B cell (primary cell): Measurements from ENCODE around the gene GBE1. TPM values are rescaled to one million over a fixed set of nuclear protein-coding genes. Genes with fewer than 3 reads are reported as not detected.

Experiments used
- ATAC-seq: fragments of 200-7000 bp; cut with Tn5 transposase; one replicate; pipeline ENCODE4 v1.10.0; 2021; ENCODE audit warnings: low read depth, mild to moderate bottlenecking, moderate number of reproducible peaks, moderate library complexity
- CTCF ChIA-PET: fragments of 350-600 bp; sonication (Branson Sonifier 250); formaldehyde crosslinking; loops from one replicate; lab custom pipeline; 2021; ENCODE audit warnings: antibody characterized with exemption, inconsistent platforms; lab: Charles Lee
- POLR2A ChIA-PET: fragments of 350-600 bp; sonication (Branson Sonifier 250); formaldehyde crosslinking; loops from one replicate; lab custom pipeline; 2021; ENCODE audit warnings: antibody characterized with exemption; lab: Charles Lee
- DNase-seq: peaks from one replicate; pipeline ENCODE4 v3.0.0; 2013
- H2AFZ ChIP-seq: 2 replicates; pipeline ENCODE4 v1.6.1; 2012; ENCODE audit warnings: mild to moderate bottlenecking, low read depth, low read length; ENCODE audit not compliant: insufficient read depth, poor library complexity, severe bottlenecking
- H3K27ac ChIP-seq, 2 donors: 1 replicate in 1 of 2; 2 replicates in 1 of 2; pipeline ENCODE4 v1.5.1; 2012 to 2013; ENCODE audit warnings: low read length in 2 of 2, mild to moderate bottlenecking in 2 of 2, moderate library complexity in 1 of 2
- H3K27me3 ChIP-seq, 4 experiments: fragments of 200-600 bp in 1 of 4; sonication (generic) in 1 of 4; replicated peaks in 1 of 4; 1 replicate in 2 of 4; 2 replicates in 2 of 4; pipeline versions ENCODE4 v1.6.1 to v1.7.0; 2013 to 2016; ENCODE audit warnings: low read length in 3 of 4, mild to moderate bottlenecking in 2 of 4, mixed read lengths in 1 of 4, moderate library complexity in 1 of 4; ENCODE audit not compliant: insufficient read depth in 4 of 4, control insufficient read depth in 3 of 4; ENCODE audit errors: control extremely low read depth in 1 of 4
- H3K36me3 ChIP-seq, 2 experiments: replicated peaks in 1 of 2; 1 replicate in 1 of 2; 2 replicates in 1 of 2; pipeline versions ENCODE4 v1.6.1 to v1.7.1; 2013; ENCODE audit warnings: low read length in 1 of 2; ENCODE audit not compliant: insufficient read depth in 2 of 2, control insufficient read depth in 1 of 2; ENCODE audit errors: control extremely low read depth in 1 of 2, extremely low read depth in 1 of 2
- H3K4me1 ChIP-seq, 2 donors: fragments of 200-600 bp in 1 of 2; sonication (generic) in 1 of 2; 1 replicate in 1 of 2; 2 replicates in 1 of 2; pipeline versions ENCODE4 v1.5.1 to v1.6.1; 2013 to 2017; ENCODE audit warnings: low read length in 2 of 2; ENCODE audit not compliant: control insufficient read depth in 2 of 2, insufficient read depth in 2 of 2
- H3K4me2 ChIP-seq: replicated peaks from 2 replicates; pipeline ENCODE3; 2012; ENCODE audit warnings: mild to moderate bottlenecking, low read depth, low read length; ENCODE audit not compliant: poor library complexity, severe bottlenecking
- H3K4me3 ChIP-seq, 5 experiments: fragments of 200-600 bp in 1 of 5; sonication (generic) in 1 of 5; 1 replicate in 3 of 5; 2 replicates in 2 of 5; pipeline versions ENCODE4 v1.5.1 to v1.7.0; 2011 to 2016; ENCODE audit warnings: low read length in 4 of 5, mild to moderate bottlenecking in 4 of 5, low read depth in 2 of 5, control low read depth in 1 of 5, moderate library complexity in 1 of 5; ENCODE audit not compliant: insufficient read depth in 1 of 5; ENCODE audit errors: control extremely low read depth in 1 of 5, extremely low read depth in 1 of 5
- H3K79me2 ChIP-seq: fragments of 200-600 bp; sonication (generic); one replicate; pipeline ENCODE4 v1.6.0; 2016; ENCODE audit warnings: low read length; ENCODE audit not compliant: control insufficient read depth, insufficient read depth
- H3K9ac ChIP-seq: fragments of 200-600 bp; sonication (generic); 2 replicates; pipeline ENCODE4 v1.6.1; 2017; ENCODE audit warnings: mild to moderate bottlenecking, low read length, moderate library complexity
- H3K9me3 ChIP-seq, 3 donors: one replicate each; pipeline versions ENCODE4 v1.6.1 to v1.7.1; 2013; ENCODE audit warnings: low read length in 2 of 3; ENCODE audit not compliant: control insufficient read depth in 2 of 3, insufficient read depth in 1 of 3; ENCODE audit errors: control extremely low read depth in 1 of 3
- H4K20me1 ChIP-seq: 2 replicates; pipeline ENCODE4 v1.6.0; 2012; ENCODE audit warnings: mild to moderate bottlenecking, low read length; ENCODE audit not compliant: insufficient read depth, control insufficient read depth, poor library complexity, severe bottlenecking
- H3K27ac Mint-ChIP-seq: one replicate; pipeline ENCODE4 v1.8.0; 2021; ENCODE audit warnings: mixed read lengths
- H3K27me3 Mint-ChIP-seq: one replicate; pipeline ENCODE4 v1.8.0; 2021; ENCODE audit warnings: mixed read lengths
- H3K4me1 Mint-ChIP-seq: one replicate; pipeline ENCODE4 v1.8.0; 2021; ENCODE audit warnings: mixed read lengths
- H3K4me3 Mint-ChIP-seq: one replicate; pipeline ENCODE4 v1.8.0; 2021; ENCODE audit warnings: mixed read lengths
- H3K9me3 Mint-ChIP-seq: one replicate; pipeline ENCODE4 v1.8.0; 2022; ENCODE audit warnings: mixed read lengths; ENCODE audit not compliant: insufficient read depth
- EZH2 ChIP-seq: IDR thresholded peaks from 2 replicates; pipeline ENCODE4 v1.6.1; 2012; ENCODE audit warnings: borderline replicate concordance, low read depth, mild to moderate bottlenecking, moderate library complexity, low read length; ENCODE audit not compliant: insufficient read depth, poor library complexity, severe bottlenecking
- WGBS: methylation state at CpG from one replicate; pipeline ENCODE4 v1.1.5; 2013; ENCODE audit warnings: missing lambda C conversion rate; ENCODE audit not compliant: insufficient coverage; 5-methylcytosine and 5-hydroxymethylcytosine counted together
- intact Hi-C: fragments of 100-400 bp; cut with micrococcal nuclease; formaldehyde crosslinking; loops from one replicate; pipeline ENCODE4 v1.10.0; 2022
- polyA plus RNA-seq: library from polyadenylated mRNA; depleted of rRNA; stranded (reverse); fragments of >200 nt; gene quantifications from 2 replicates; pipeline ENCODE4 v1.2.3, GENCODE V29; 2012
- total RNA-seq, 2 donors: library from RNA; stranded (reverse); fragments of 120-200 nt in 1 of 2; gene quantifications; 1 replicate in 1 of 2; 2 replicates in 1 of 2; pipeline versions ENCODE4 v1.2.3 to v1.2.4, GENCODE V29; 2013 to 2022
- TF ChIP-seq, protein P1 (sequence below): fragments of 200-600 bp; IDR thresholded peaks from one replicate; pipeline ENCODE4 v1.8.0; 2022; ENCODE audit warnings: antibody characterized with exemption, mild to moderate bottlenecking

GBE1 gene
- total and polyA plus RNA-seq, 2 donors (not counting 1 experiment from before 2014, with no cell fraction given), result 3.4 to 20.8 TPM

- POLR2A ChIA-PET, result no interaction called here
- H3K4me1 ChIP-seq, result no peaks in the 10 kb centered on the region
- no peak overlapping the region for H3K4me2 ChIP-seq
- CTCF ChIA-PET, result interaction anchor here (0.6 kb wide), 1 partner anchor 303 kb away, joined by 3 read pairs; no protein-coding TSS in a partner anchor
- H2AFZ ChIP-seq, result no peak overlapping the region
- H3K36me3 ChIP-seq, result no peaks in the 10 kb centered on the region
- H3K27ac ChIP-seq, result no peak overlapping the region
- H3K4me3 ChIP-seq, result no peak overlapping the region
- ATAC-seq (no peak), DNase-seq (no peak)
- no peaks in the 10 kb centered on the region for H3K79me2 ChIP-seq
- H3K27me3 ChIP-seq, result no peaks in the 10 kb centered on the region
- Mint-ChIP-seq H3K9me3 (no peaks in the 10 kb centered on the region), H3K27me3 (peaks cover 4% of the 10 kb centered on the region), H3K4me3 (no peak overlapping the region), H3K4me1 (no peaks in the 10 kb centered on the region), H3K27ac (no peak overlapping the region)
- H3K9ac ChIP-seq, result no peak overlapping the region
- TF ChIP-seq EZH2, result no peak
- TF ChIP-seq, protein P1, sequence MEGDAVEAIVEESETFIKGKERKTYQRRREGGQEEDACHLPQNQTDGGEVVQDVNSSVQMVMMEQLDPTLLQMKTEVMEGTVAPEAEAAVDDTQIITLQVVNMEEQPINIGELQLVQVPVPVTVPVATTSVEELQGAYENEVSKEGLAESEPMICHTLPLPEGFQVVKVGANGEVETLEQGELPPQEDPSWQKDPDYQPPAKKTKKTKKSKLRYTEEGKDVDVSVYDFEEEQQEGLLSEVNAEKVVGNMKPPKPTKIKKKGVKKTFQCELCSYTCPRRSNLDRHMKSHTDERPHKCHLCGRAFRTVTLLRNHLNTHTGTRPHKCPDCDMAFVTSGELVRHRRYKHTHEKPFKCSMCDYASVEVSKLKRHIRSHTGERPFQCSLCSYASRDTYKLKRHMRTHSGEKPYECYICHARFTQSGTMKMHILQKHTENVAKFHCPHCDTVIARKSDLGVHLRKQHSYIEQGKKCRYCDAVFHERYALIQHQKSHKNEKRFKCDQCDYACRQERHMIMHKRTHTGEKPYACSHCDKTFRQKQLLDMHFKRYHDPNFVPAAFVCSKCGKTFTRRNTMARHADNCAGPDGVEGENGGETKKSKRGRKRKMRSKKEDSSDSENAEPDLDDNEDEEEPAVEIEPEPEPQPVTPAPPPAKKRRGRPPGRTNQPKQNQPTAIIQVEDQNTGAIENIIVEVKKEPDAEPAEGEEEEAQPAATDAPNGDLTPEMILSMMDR, result no peak
- H3K9me3 ChIP-seq, result no peaks in the 10 kb centered on the region
- H4K20me1 ChIP-seq, result no peaks in the 10 kb centered on the region
- intact Hi-C loops, result no loop called here
Observed at GRCh38 chr3:81451611-81452010, 309.8 kb downstream of the GBE1 start.

GRCh38 chr3:81451140-81451539 lies 310.3 kb downstream of the GBE1 start:
- no peak overlapping the region for H2AFZ ChIP-seq
- POLR2A ChIA-PET, result no interaction called here
- H3K4me2 ChIP-seq, result no peak overlapping the region
- no peak overlapping the region for H3K4me3 ChIP-seq
- ATAC-seq, result no peak
- Mint-ChIP-seq H3K27ac (no peak overlapping the region), H3K4me1 (no peaks in the 10 kb centered on the region), H3K27me3 (peaks cover 4% of the 10 kb centered on the region), H3K9me3 (no peaks in the 10 kb centered on the region), H3K4me3 (no peak overlapping the region)
- H3K9ac ChIP-seq, result no peak overlapping the region
- CTCF ChIA-PET, result no interaction called here
- TF ChIP-seq, protein P1, result no peak
- TF ChIP-seq EZH2, result no peak
- H3K27me3 ChIP-seq, result no peaks in the 10 kb centered on the region
- no peaks in the 10 kb centered on the region for H3K4me1 ChIP-seq
- no CpG with 5 or more reads among the region's 2 CpGs for WGBS
- H3K79me2 ChIP-seq, result no peaks in the 10 kb centered on the region
- no peaks in the 10 kb centered on the region for H3K9me3 ChIP-seq
- no peaks in the 10 kb centered on the region for H3K36me3 ChIP-seq
- no peak overlapping the region for H3K27ac ChIP-seq
- DNase-seq, result no peak
- intact Hi-C loops, result no loop called here
- no peaks in the 10 kb centered on the region for H4K20me1 ChIP-seq
